ENCODE data around the gene ESR1.
"Not testable (repeated sequence)": the region's sequence is repeated elsewhere in the genome, so short reads cannot be mapped to it uniquely, and the experiment has no call there.

The ESR1 gene

GRCh38 chr6:151899796-151900195 lies 92.3 kb downstream of the ESR1 start:
- not testable (repeated sequence) for DNase-seq

DNA sequence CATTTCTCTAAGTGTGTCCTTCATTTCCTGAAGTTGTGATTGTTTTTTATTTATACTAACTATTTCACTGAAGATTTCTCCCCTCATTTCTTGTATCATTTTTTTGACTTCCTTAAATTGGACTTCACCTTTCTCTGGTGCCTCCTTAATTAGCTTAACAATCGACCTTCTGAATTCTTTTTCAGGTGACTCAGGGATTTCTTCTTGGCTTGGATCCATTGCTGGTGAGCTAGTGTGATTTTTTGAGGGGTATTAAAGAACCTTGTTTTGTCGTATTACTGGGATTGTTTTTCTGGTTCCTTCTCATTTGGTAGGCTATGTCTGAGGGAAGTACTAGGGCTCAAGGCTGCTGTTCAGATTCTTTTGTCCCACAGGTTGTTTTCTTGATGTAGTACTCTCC lies 92.8 kb downstream of the ESR1 start:
- DNase-seq = no peak

DNA sequence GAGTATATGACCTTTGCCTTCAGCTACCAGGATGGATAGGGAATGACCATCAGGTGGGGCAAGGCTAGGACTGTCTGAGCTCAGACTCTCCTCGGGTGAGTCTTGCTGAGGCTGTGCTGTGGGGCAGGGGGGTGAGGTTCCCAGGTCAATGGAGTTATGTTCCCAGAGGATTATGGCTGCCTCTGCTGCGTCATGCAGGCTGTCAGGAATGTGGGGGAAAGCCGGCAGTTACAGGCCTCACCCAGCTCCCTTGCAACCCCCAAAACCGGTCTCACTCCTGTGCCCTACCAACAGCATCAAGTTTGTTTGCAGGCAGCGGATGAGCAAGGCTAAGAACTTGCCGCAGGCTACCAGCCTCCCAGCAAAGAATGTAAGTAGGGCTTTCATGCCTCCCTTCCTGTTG lies 93.5 kb downstream of the ESR1 start:
- no peak for DNase-seq

DNA sequence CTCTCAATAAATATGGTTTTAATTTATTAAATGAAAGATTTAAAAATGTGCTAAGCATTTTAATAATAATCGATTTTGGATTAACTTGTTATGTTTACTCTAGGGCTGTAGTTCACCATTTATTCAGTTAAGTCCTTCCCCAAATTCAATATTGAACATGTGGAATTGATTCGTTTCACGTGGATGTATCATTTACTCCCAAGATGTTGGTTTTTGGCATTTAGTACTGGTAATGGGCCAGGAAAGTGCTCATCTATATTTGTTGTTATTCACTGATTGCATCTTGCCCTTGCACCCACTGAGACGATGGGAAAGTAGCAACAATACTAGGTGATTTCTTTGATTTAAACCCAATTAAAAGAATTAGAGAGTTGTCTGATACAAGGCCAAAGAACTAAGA lies 97.1 kb downstream of the ESR1 start:
- DNase-seq = no peak

- DNase-seq = no peak
These were observed 97.6 kb downstream of the ESR1 start for GRCh38 chr6:151905072-151905471.

DNA sequence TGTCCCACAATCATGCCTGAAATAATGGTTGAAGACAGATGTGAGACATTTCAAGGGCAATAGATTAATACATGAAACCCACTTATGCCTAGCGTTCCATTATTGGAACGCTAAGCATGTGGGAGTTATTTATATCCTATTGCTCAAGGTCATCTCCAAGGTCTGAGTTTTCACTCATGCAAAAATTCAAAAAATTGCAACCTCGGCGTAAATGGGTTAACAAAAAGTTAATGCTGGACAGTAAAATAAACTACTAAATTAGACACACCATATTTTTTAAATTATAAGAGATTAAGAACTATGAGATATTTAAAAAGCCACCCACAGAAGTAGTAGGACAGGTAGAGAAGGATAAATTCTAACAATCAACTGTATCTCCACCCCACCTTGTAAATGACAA lies 98.4 kb downstream of the ESR1 start:
- DNase-seq = no peak

DNA sequence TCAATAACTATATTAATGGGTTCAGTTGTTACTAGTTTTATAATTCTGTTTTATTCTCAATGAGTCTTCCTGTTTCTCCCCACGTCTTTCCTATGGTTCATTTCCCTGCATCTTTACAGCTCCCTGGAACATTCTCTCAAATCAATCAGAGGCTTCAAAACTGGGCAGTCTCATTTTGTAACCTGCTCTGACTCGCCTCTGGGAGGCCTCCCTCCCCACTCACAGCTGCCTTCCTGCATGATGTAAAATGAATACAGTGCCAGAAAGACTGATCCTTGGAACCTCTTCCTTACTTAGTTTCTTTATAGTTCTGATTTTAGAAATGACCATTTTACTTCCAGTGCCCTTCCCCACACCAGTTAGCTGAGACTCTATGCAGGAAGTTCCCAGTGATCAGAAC lies 103.9 kb downstream of the ESR1 start:
- DNase-seq = no peak

DNA sequence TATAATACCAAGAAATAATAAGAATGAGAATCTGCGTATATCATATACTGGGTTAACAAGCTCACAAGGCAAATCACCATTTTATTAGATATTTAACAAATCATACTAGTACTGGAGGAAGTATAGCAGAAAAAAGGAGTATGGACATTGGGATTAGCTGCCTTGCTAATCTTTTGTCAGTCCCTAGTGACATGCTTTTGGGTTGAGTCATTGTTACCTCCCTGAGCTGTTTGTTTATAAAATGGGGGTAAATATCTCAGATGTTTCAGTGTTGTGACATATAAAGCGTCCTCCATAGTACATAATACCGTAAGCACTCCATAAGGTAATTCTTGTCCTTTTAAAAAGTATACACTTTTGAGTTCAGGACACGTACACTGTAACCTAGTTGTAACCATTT lies 107.0 kb downstream of the ESR1 start:
- no peak for DNase-seq

GRCh38 chr6:151916075-151916474 lies 108.6 kb downstream of the ESR1 start:
- DNase-seq = no peak

DNA sequence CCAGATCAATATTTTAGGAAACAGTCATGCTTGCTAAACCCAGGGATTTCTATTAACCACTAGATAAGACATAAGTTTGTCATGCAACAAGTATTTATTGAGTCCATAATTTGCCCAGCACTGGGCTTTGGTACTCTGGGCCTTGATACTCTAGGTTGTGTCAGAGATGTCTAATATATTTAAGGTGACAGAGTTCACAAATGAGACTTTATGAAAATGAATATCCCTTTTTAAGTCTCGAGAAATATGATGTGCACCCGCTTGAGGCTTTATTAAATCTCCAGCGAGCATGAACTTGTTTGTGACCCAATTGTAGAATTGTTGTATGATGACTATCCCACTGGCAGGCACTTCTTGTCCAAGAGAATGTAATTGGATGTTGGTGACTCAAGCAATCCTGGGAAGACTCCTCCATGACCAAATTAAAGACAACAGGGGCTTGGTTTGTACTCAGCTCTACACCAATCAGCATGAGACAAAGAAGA lies 109.2 kb downstream of the ESR1 start:
- DNase-seq = no peak

GRCh38 chr6:151917531-151918329 lies 110.2 kb downstream of the ESR1 start:
- no peak for DNase-seq

DNA sequence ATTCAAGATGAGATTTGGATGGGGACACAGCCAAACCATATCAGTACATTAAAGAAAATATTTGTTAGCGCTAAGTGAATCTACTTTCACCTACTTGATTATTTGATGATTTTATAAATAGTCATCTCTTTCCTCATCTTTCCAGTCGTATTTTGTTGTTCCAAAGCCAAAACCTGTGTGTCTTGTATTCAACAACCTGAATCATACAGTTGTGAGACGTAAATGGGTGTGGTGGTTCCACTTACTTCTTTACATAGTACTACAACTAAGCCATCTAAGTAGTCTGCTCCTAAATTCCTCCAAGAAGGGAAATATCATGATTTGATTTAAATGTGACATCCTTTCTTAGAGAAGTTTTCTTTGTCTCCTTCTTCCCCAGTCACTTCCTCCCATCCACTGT lies 132.8 kb downstream of the ESR1 start:
- no peak for DNase-seq

GRCh38 chr6:151948002-151948743 lies 140.7 kb downstream of the ESR1 start:
- DNase-seq = peak; percentile 63

DNA sequence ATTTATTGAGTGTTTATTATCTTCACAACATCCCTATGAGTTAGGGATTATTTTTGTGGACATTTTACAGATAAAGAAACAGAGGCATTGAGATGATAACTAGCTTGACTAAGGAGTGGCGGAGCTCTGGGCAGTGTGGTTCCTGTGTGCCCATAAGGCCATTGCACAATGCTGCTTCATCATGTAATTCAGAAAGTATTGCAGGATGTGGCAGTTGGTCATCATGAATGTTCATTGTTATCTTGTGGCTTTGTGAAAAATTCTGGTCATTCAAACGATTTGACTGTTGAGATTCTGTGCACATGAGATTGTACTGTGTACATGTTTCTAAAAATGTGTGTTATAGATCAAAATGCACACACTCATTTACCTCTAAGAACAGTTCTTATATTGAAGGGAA lies 150.8 kb downstream of the ESR1 start:
- no peak for DNase-seq

- no peak for DNase-seq
These were observed 151.6 kb downstream of the ESR1 start for GRCh38 chr6:151959086-151959485.

GRCh38 chr6:151961809-151962208 lies 154.3 kb downstream of the ESR1 start:
- no peak for DNase-seq

DNA sequence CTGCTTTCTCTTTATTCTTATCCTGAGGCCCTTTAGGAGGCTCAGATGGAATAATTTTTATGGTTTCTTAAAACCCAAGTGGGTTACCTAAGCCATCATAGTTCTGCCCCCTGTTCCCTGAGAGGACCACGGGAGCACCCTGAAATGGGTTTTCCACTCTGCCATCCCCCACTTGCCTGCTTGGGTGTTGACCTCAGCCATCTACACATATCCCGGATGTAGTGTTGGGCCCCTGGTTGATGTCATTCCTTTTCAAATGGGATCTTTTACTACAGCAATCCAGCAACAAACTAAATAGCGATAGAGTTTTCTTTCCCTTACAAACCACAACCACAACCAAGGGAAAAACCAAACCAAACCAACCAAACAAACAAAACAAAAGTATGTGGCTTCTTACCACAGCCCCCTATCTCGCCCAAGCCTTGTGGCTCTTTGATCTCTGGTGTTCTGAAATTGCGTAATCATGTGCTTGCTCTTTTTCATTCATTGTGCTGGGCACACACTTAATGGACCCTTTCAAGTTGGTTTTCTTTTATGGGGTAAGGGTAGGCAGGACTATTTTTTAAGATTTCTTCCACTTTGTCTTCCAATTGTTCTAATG lies 154.9 kb downstream of the ESR1 start:
- DNase-seq = no peak

DNA sequence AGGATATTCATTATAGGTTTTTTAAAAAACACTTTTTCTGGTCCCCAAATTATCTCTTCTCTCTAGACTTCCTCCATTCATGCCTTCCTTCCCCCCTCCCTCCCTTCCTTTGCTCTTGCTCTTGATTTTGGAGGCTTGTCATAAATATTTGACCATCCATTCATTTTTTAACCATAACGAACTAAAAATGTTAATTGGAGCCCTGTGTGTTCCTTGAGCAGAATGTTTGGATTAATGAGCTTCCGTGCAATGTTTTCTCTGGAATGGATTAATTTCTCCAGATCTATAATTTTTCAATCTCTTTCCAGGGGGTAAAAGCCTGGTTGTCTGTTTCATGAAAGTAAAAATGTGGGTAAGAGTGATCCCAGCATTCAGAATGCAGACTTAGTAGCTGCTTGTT lies 155.5 kb downstream of the ESR1 start:
- no peak for DNase-seq

- not testable (repeated sequence) for DNase-seq
These were observed 156.9 kb downstream of the ESR1 start for GRCh38 chr6:151964412-151964811.

GRCh38 chr6:151974061-151974617 lies 166.7 kb downstream of the ESR1 start:
- DNase-seq = no peak

DNA sequence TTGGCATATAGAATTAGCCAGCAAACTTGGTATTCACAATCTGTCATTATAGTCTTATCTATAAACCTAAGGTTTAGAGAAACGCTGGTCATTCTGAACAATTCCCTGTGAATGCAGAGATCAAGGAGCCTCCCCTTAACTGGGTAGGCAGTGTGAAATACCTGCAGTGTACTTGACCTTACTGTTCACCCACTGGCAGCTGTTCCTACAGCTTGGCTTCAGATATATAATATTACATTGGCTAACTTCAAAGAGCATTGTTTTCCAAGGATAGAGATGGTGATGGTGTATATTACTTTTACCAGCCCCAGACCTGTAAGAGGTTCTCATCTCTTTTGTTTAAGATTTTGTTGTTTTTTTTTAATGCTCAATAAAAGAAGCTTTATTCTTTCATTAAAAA lies 168.3 kb downstream of the ESR1 start:
- no peak for DNase-seq

DNA sequence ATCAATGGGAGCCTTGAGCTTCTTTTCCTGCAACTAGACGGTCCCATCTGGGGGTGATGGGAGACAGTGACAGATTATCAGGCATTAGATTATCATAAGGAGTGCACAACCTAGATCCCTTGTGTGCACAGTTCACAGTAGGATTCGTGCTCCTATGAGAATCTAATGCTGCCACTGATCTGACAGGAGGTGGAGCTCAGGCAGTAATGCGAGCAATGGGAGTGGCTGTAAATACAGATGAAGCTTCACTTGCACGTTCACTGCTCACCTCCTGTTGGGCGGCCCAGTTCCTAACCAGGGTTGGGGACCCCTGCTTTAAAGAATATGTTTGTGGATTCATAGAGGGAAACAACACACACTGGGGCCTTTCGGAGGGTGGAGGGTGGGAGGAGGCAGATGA lies 180.7 kb downstream of the ESR1 start:
- DNase-seq = not testable (repeated sequence)

DNA sequence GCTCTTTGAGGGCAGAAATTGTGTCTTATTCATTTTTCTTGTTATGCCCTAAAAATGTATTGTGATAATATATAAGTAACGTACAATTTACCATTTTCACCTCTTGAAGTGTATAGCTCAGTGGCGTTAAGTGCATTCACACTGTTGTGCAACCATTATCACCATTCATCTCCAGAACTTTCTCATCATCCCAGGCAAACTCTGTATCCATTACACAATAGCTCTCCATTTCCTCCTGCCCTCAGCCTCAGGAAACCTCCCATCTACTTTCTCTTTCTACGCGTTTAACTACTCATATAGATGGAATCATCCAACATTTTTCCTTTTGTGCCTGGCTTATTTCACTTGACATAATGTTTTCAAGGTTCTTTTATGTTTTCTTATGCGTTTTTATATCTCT lies 184.6 kb downstream of the ESR1 start:
- no peak for DNase-seq

- no peak for DNase-seq
These were observed 185.9 kb downstream of the ESR1 start for GRCh38 chr6:151993364-151993763.

Data from GF-D8 (cell line).